COLO668 (cell line): ENCODE results near the gene MTMR11.
"Not testable (repeated sequence)": the region's sequence is repeated elsewhere in the genome, so short reads cannot be mapped to it uniquely, and the experiment has no call there.

Experiments
- DNase-seq: peaks from one replicate; lab custom pipeline; 2025; ENCODE audit not compliant: unreplicated experiment; lab: John Stamatoyannopoulos, UW

The MTMR11 gene

GRCh38 chr1:149936170-149936991 is at the start of gene MTMR11:
Gene MTMR11 (minus strand): TSS chr1:149936879. CDS start chr1:149936647, 232 bp downstream.
- peak; percentile 10 for DNase-seq

GRCh38 chr1:149979972-149980540 is 43.4 kb upstream of the MTMR11 start:
- DNase-seq: no peak

- no peak for DNase-seq
These were observed 42.7 kb upstream of the MTMR11 start for GRCh38 chr1:149979245-149979971.

- DNase-seq: no peak
These were observed 41.9 kb upstream of the MTMR11 start for GRCh38 chr1:149978547-149979023.

GRCh38 chr1:149977345-149977744 is 40.7 kb upstream of the MTMR11 start:
- peak; percentile 72 for DNase-seq

GRCh38 chr1:149972547-149972946 is 35.9 kb upstream of the MTMR11 start:
- no peak for DNase-seq

GRCh38 chr1:149967646-149968045 is 31.0 kb upstream of the MTMR11 start:
- DNase-seq: no peak

GRCh38 chr1:149967041-149967440 is 30.4 kb upstream of the MTMR11 start:
- DNase-seq: no peak

- DNase-seq: no peak
These were observed 29.7 kb upstream of the MTMR11 start for GRCh38 chr1:149966405-149966804.

GRCh38 chr1:149965440-149965839 is 28.8 kb upstream of the MTMR11 start:
- no peak for DNase-seq

- DNase-seq: no peak
These were observed 26.7 kb upstream of the MTMR11 start for GRCh38 chr1:149963358-149963757.

- DNase-seq: no peak
These were observed 26.1 kb upstream of the MTMR11 start for GRCh38 chr1:149962736-149963135.

GRCh38 chr1:149962039-149962647 is 25.5 kb upstream of the MTMR11 start:
- DNase-seq: peak; percentile 54

GRCh38 chr1:149957548-149957947 is 20.9 kb upstream of the MTMR11 start:
- DNase-seq: not testable (repeated sequence)

GRCh38 chr1:149949911-149950310 is 13.2 kb upstream of the MTMR11 start:
- no peak for DNase-seq

- no peak for DNase-seq
These were observed 8.5 kb upstream of the MTMR11 start for GRCh38 chr1:149945206-149945605.

GRCh38 chr1:149942885-149943284 is 6.2 kb upstream of the MTMR11 start:
- no peak for DNase-seq

GRCh38 chr1:149942207-149942606 is 5.5 kb upstream of the MTMR11 start:
- peak; percentile 5 for DNase-seq

- DNase-seq: no peak
These were observed 3.7 kb upstream of the MTMR11 start for GRCh38 chr1:149940427-149940826.

- DNase-seq: not testable (repeated sequence)
These were observed 2.0 kb upstream of the MTMR11 start for GRCh38 chr1:149938668-149939003.

- DNase-seq: no peak
These were observed 1.1 kb upstream of the MTMR11 start for GRCh38 chr1:149937759-149938158.
